Measurements from ENCODE around the gene RNASE1. TPM values are rescaled to one million over a fixed set of nuclear protein-coding genes. Genes with fewer than 3 reads are reported as not detected.
"Not testable (repeated sequence)": the region's sequence is repeated elsewhere in the genome, so short reads cannot be mapped to it uniquely, and the experiment has no call there.

RNASE1 gene
- total and polyA plus RNA-seq, 2 donors (not counting 3 experiments of a cell fraction or from before 2014, with no cell fraction given) = 182 to 909 TPM

DNA sequence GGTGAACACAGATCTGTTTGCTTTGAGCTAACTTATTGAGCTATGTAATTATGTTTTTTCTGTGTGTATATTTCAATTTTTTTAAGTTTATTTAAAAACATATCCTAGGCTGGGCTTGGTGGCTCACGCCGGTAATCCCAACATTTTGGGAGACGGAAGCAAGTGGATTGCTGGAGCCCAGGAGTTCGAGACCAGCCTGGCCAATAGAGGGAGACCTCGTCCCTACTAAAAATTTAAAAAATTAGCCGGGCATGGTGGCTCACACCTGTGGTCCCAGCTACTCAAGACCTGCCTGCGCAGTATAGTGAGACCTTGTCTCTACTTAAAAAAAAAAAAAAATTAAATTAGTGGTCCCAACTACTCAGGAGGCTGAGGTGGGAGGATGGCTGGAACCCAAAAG is 16.2 kb upstream of the RNASE1 start:
- Histone ChIP-seq H3K36me3 (ENCODE audit: control insufficient read depth in 2 of 2, extremely low read depth in 1 of 2, insufficient read depth in 2 of 2, low read length in 2 of 2) (no peaks in the 10 kb centered on the region), H3K9me1 (replicated peaks; ENCODE audit: control insufficient read depth, extremely low read depth, insufficient read depth, low read length) (no peaks in the 10 kb centered on the region), H3K79me2 (ENCODE audit: control insufficient read depth, insufficient read depth, low read length) (no peaks in the 10 kb centered on the region), H3K27me3 (ENCODE audit: control insufficient read depth in 2 of 2, insufficient read depth in 2 of 2, low read length in 2 of 2) (peaks cover 4 to 5% of the 10 kb centered on the region in 2 experiments), H3K4me2 (ENCODE audit: insufficient read depth, low read length) (no peak overlapping the region), H3K9me3 (replicated peaks; ENCODE audit: control insufficient read depth, insufficient read depth, low read length) (no peaks in the 10 kb centered on the region), H3K4me1 (ENCODE audit: control insufficient read depth, extremely low read depth, insufficient read depth, low read length) (no peaks in the 10 kb centered on the region), H3K9ac (replicated peaks; ENCODE audit: extremely low read depth, insufficient read depth, low read length) (no peak overlapping the region), H4K20me1 (replicated peaks; ENCODE audit: control insufficient read depth, extremely low read depth, insufficient read depth, low read length) (no peaks in the 10 kb centered on the region), H3K4me3 (replicated peaks in 1 of 3; ENCODE audit: insufficient read depth in 1 of 3, low read depth in 1 of 3, low read length in 3 of 3) (no peak overlapping the region), H2AFZ (ENCODE audit: low read depth, low read length) (no peak overlapping the region), H3K27ac (ENCODE audit: insufficient read depth, low read depth, low read length) (no peak overlapping the region)
- ChIA-PET POLR2A (no interaction called here), CTCF (interaction anchor here (0.9 to 2.1 kb wide), 11 partner anchors 16 to 152 kb away, joined by 3 to 9 read pairs (median 3); partner anchors contain the start of genes RNASE1 and RNASE6)
- BruUV-seq (replicated peaks) = no TSS peak
- FAIRE-seq (no peak), DNase-seq (ENCODE audit: low read depth, low spot score) (no peak)
- dilution Hi-C loops (cut with MboI; ENCODE audit: extremely low pct_ligation_motif_present, low sequenced_read_pairs) (no loop called here), intact Hi-C loops (cut with micrococcal nuclease) (no loop called here)
- no peak for TF ChIP-seq FOS (IDR thresholded peaks at IDR 0.05; ENCODE audit: borderline replicate concordance, insufficient read depth, low read length)
- TF ChIP-seq POLR2AphosphoS5 (IDR thresholded peaks at IDR 0.05; ENCODE audit: insufficient read depth, low read depth, low read length) = no peak
- TF ChIP-seq CTCF (IDR thresholded peaks at IDR 0.05; ENCODE audit: extremely low read depth in 1 of 2, insufficient read depth in 1 of 2, low read depth in 1 of 2, low read length in 2 of 2) = peak; percentile 6 to 26
- no peak for TF ChIP-seq MAX (IDR thresholded peaks at IDR 0.05; ENCODE audit: insufficient read depth, insufficient read length)
- no peak for TF ChIP-seq GATA2 (IDR thresholded peaks at IDR 0.05; ENCODE audit: insufficient read depth, insufficient read length, low read depth, low read length)

GRCh38 chr14:20815946-20816345 is 13.3 kb upstream of the RNASE1 start:
- H3K27ac ChIP-seq (ENCODE audit: insufficient read depth, low read depth, low read length); CTCF ChIA-PET; H3K9ac ChIP-seq (replicated peaks; ENCODE audit: extremely low read depth, insufficient read depth, low read length); DNase-seq (ENCODE audit: low read depth, low spot score); H3K9me1 ChIP-seq (replicated peaks; ENCODE audit: control insufficient read depth, extremely low read depth, insufficient read depth, low read length); H2AFZ ChIP-seq (ENCODE audit: low read depth, low read length); H3K9me3 ChIP-seq (replicated peaks; ENCODE audit: control insufficient read depth, insufficient read depth, low read length); H3K79me2 ChIP-seq (ENCODE audit: control insufficient read depth, insufficient read depth, low read length); H3K36me3 ChIP-seq (ENCODE audit: control insufficient read depth in 2 of 2, extremely low read depth in 1 of 2, insufficient read depth in 2 of 2, low read length in 2 of 2); dilution Hi-C loops (cut with MboI; ENCODE audit: extremely low pct_ligation_motif_present, low sequenced_read_pairs); FAIRE-seq; H3K4me2 ChIP-seq (ENCODE audit: insufficient read depth, low read length); H4K20me1 ChIP-seq (replicated peaks; ENCODE audit: control insufficient read depth, extremely low read depth, insufficient read depth, low read length); H3K4me1 ChIP-seq (ENCODE audit: control insufficient read depth, extremely low read depth, insufficient read depth, low read length); H3K4me3 ChIP-seq (replicated peaks in 1 of 3; ENCODE audit: insufficient read depth in 1 of 3, low read depth in 1 of 3, low read length in 3 of 3); BruUV-seq (replicated peaks); POLR2A ChIA-PET; H3K27me3 ChIP-seq (ENCODE audit: control insufficient read depth in 2 of 2, insufficient read depth in 2 of 2, low read length in 2 of 2); intact Hi-C loops (cut with micrococcal nuclease): not testable (repeated sequence)
